22Rv1 (cell line): ENCODE results near the gene PDE3A.

Experiments
- CTCF ChIP-seq: fragments of 450-650 bp; IDR thresholded peaks from 2 replicates; pipeline ENCODE4 v1.5.1; 2017; ENCODE audit warnings: mild to moderate bottlenecking
- ZFX ChIP-seq: fragments of 450-650 bp; IDR thresholded peaks from 2 replicates; pipeline ENCODE4 v1.6.1; 2017; ENCODE audit warnings: antibody characterized with exemption, borderline replicate concordance

- no peak for TF ChIP-seq CTCF
- TF ChIP-seq ZFX = no peak
Observed at GRCh38 chr12:20503858-20504257, 135.5 kb downstream of the PDE3A start.
